Thyroid gland (tissue), 4 donors: ENCODE results near the gene DYRK4. TPM values are rescaled to one million over a fixed set of nuclear protein-coding genes. Genes with fewer than 3 reads are reported as not detected.

Experiments used
- DNase-seq, 2 donors: peaks; one replicate each; pipeline ENCODE4 v3.0.0-alpha.2; 2019
- H3K27ac ChIP-seq, 3 donors: fragments of 200-600 bp; sonication (generic); 1 replicate in 2 of 3; 2 replicates in 1 of 3; pipeline ENCODE4 v1.5.1; 2016 to 2019; ENCODE audit warnings: mild to moderate bottlenecking in 1 of 3, moderate library complexity in 1 of 3
- H3K27me3 ChIP-seq: fragments of 200-600 bp; sonication (generic); one replicate; pipeline ENCODE4 v1.5.1; 2019
- H3K36me3 ChIP-seq, 2 donors: fragments of 200-600 bp; sonication (generic); one replicate each; pipeline ENCODE4 v1.5.1; 2016 to 2019
- H3K4me1 ChIP-seq, 2 donors: fragments of 200-600 bp; sonication (generic); one replicate each; pipeline ENCODE4 v1.5.1; 2017 to 2019
- H3K4me3 ChIP-seq, 3 donors: fragments of 200-600 bp; sonication (generic); replicated peaks in 1 of 3; 1 replicate in 2 of 3; 2 replicates in 1 of 3; pipeline ENCODE4 v1.5.1; 2016; ENCODE audit warnings: mild to moderate bottlenecking in 1 of 3
- H3K9me3 ChIP-seq: fragments of 200-600 bp; sonication (generic); one replicate; pipeline ENCODE4 v1.5.1; 2017
- CTCF ChIP-seq, 6 experiments: fragments of 200-600 bp in 3 of 6; fragments of 450-650 bp in 3 of 6; sonication (generic) in 3 of 6; IDR thresholded peaks; one replicate each; pipeline ENCODE4 v1.5.1; 2016 to 2019; ENCODE audit warnings: antibody characterized with exemption in 6 of 6, mild to moderate bottlenecking in 2 of 6, inconsistent platforms in 1 of 6, moderate library complexity in 1 of 6
- POLR2A ChIP-seq, 2 donors: fragments of 450-650 bp; IDR thresholded peaks; one replicate each; pipeline ENCODE4 v1.6.1; 2017; ENCODE audit warnings: antibody characterized with exemption in 2 of 2, mild to moderate bottlenecking in 2 of 2, moderate library complexity in 1 of 2
- WGBS, 2 donors: methylation state at CpG; one replicate each; pipeline ENCODE4 v1.1.5; 2017; 5-methylcytosine and 5-hydroxymethylcytosine counted together
- intact Hi-C: fragments of 100-400 bp; cut with DNase I; formaldehyde crosslinking; loops from one replicate; pipeline ENCODE4 v1.15.1; 2023
- total RNA-seq, 4 donors: library from RNA; depleted of rRNA; stranded (reverse); fragments of >200 nt; gene quantifications; one replicate each; pipeline ENCODE4 v1.2.3, GENCODE V29; 2016

The DYRK4 gene
- total RNA-seq, 4 donors from 2014 or later, result 23.5 to 46.5 (median 41.7) TPM

GRCh38 chr12:4553943-4554342 lies 8.1 kb upstream of the DYRK4 start:
- DNase-seq, result no peak
- H3K4me3 ChIP-seq, result no peak overlapping the region
- intact Hi-C loops, result no loop called here
- TF ChIP-seq CTCF (IDR thresholded peaks at IDR 0.05) (no peak), POLR2A (IDR thresholded peaks at IDR 0.05) (no peak)
- H3K27ac ChIP-seq, result no peak overlapping the region
- H3K4me1 ChIP-seq, result no peaks in the 10 kb centered on the region
- no peaks in the 10 kb centered on the region for H3K27me3 ChIP-seq
- no peaks in the 10 kb centered on the region for H3K9me3 ChIP-seq
- WGBS, 2 donors, result 92 to 93% methylated on average over 4 of the region's 4 CpGs
- no peaks in the 10 kb centered on the region for H3K36me3 ChIP-seq

GRCh38 chr12:4555804-4556203 lies 6.2 kb upstream of the DYRK4 start:
- Histone ChIP-seq H3K4me3 (no peak overlapping the region), H3K4me1 (no peaks in the 10 kb centered on the region), H3K9me3 (no peaks in the 10 kb centered on the region), H3K27me3 (no peaks in the 10 kb centered on the region), H3K27ac (no peak overlapping the region), H3K36me3 (no peaks in the 10 kb centered on the region)
- no peak for DNase-seq
- intact Hi-C loops, result no loop called here
- WGBS, 2 donors, result 84 to 93% methylated on average over 2 of the region's 2 CpGs
- TF ChIP-seq POLR2A (IDR thresholded peaks at IDR 0.05), result no peak
- TF ChIP-seq CTCF (IDR thresholded peaks at IDR 0.05), result no peak

GRCh38 chr12:4556735-4557530 lies 5.1 kb upstream of the DYRK4 start:
- Histone ChIP-seq H3K9me3 (no peaks in the 10 kb centered on the region), H3K27me3 (no peaks in the 10 kb centered on the region), H3K36me3 (no peaks in the 10 kb centered on the region), H3K4me1 (peaks cover 2 to 3% of the 10 kb centered on the region in 2 donors), H3K27ac (no peak overlapping the region), H3K4me3 (no peak overlapping the region)
- TF ChIP-seq CTCF (IDR thresholded peaks at IDR 0.05) (no peak), POLR2A (IDR thresholded peaks at IDR 0.05) (no peak)
- 93 to 94% methylated on average over 2 of the region's 2 CpGs for WGBS, 2 donors
- intact Hi-C loops, result no loop called here
- no peak for DNase-seq

GRCh38 chr12:4557586-4557985 lies 4.4 kb upstream of the DYRK4 start:
- intact Hi-C loops, result no loop called here
- WGBS, 2 donors, result 90 to 92% methylated on average over 5 of the region's 5 CpGs

More at GRCh38 chr12:4557586-4557985, 4.4 kb upstream of the DYRK4 start:
- Histone ChIP-seq H3K9me3 (no peaks in the 10 kb centered on the region), H3K36me3 (no peaks in the 10 kb centered on the region), H3K27ac (no peak overlapping the region), H3K4me1 (peaks cover 8 to 10% of the 10 kb centered on the region in 2 donors), H3K4me3 (no peak overlapping the region), H3K27me3 (no peaks in the 10 kb centered on the region)
- DNase-seq, result no peak
- TF ChIP-seq CTCF (IDR thresholded peaks at IDR 0.05) (no peak), POLR2A (IDR thresholded peaks at IDR 0.05) (no peak)
